Retinal pigment epithelial cell (primary cell): ENCODE measurements around the gene ADAMTSL3.

Source experiments
- DNase-seq: peaks from one replicate; pipeline ENCODE4 v3.0.0-alpha.2; 2010; ENCODE audit warnings: low read depth
- H3K4me3 ChIP-seq: 2 replicates; pipeline ENCODE4 v1.5.1; 2011; ENCODE audit warnings: mild to moderate bottlenecking, low read length, control low read depth, moderate library complexity
- CTCF ChIP-seq: conservative IDR thresholded peaks from 2 replicates; pipeline ENCODE4 v1.5.1; 2011; ENCODE audit warnings: low read depth, low read length, control low read depth, inconsistent platforms

Gene ADAMTSL3

GRCh38 chr15:83694015-83694414, 40.1 kb downstream of the ADAMTSL3 start:
- peak; percentile 39 for DNase-seq
- no peak for TF ChIP-seq CTCF
- H3K4me3 ChIP-seq: no peak overlapping the region

- no peak for TF ChIP-seq CTCF
- DNase-seq: no peak
- H3K4me3 ChIP-seq: no peak overlapping the region
Measured at GRCh38 chr15:83694536-83694935, 40.6 kb downstream of the ADAMTSL3 start.

- no peak for DNase-seq
- no peak for TF ChIP-seq CTCF
Measured at GRCh38 chr15:83695246-83695645, 41.3 kb downstream of the ADAMTSL3 start.

GRCh38 chr15:83695901-83696425, 42.0 kb downstream of the ADAMTSL3 start:
- no peak for DNase-seq
- no peak for TF ChIP-seq CTCF
- no peak overlapping the region for H3K4me3 ChIP-seq

More at GRCh38 chr15:83695246-83695645, 41.3 kb downstream of the ADAMTSL3 start:
- no peak overlapping the region for H3K4me3 ChIP-seq

GRCh38 chr15:83697716-83698115, 43.8 kb downstream of the ADAMTSL3 start:
- no peak overlapping the region for H3K4me3 ChIP-seq
- no peak for DNase-seq
- no peak for TF ChIP-seq CTCF

GRCh38 chr15:83698294-83698693, 44.4 kb downstream of the ADAMTSL3 start:
- TF ChIP-seq CTCF: no peak
- H3K4me3 ChIP-seq: no peak overlapping the region
- no peak for DNase-seq

GRCh38 chr15:83699028-83699427, 45.1 kb downstream of the ADAMTSL3 start:
- no peak for TF ChIP-seq CTCF
- DNase-seq: no peak
- no peak overlapping the region for H3K4me3 ChIP-seq
